SK-N-SH treated with all-trans-retinoic acid at 6 μM for 48 hours (cell line): ENCODE data around the gene RYK.

Source experiments
- CSDC2 ChIP-seq: fragments of 250-450 bp; sonication (Bioruptor Pico); IDR thresholded peaks from 2 replicates; pipeline ENCODE4 v1.5.0; 2020; ENCODE audit warnings: mild to moderate bottlenecking, moderate library complexity
- ESRRG ChIP-seq: fragments of 250-450 bp; sonication (Bioruptor Pico); IDR thresholded peaks from 2 replicates; pipeline ENCODE4 v1.6.1; 2021; ENCODE audit warnings: mild to moderate bottlenecking
- GLIS3 ChIP-seq: fragments of 250-450 bp; sonication (Bioruptor Pico); IDR thresholded peaks from 2 replicates; pipeline ENCODE4 v1.5.0; 2020; ENCODE audit warnings: mild to moderate bottlenecking, moderate library complexity
- ZC3H10 ChIP-seq: fragments of 250-450 bp; sonication (Bioruptor Pico); IDR thresholded peaks from 2 replicates; pipeline ENCODE4 v1.5.1; 2021; ENCODE audit warnings: mild to moderate bottlenecking, moderate library complexity
- ZFP3 ChIP-seq: fragments of 250-450 bp; sonication (Bioruptor Pico); IDR thresholded peaks from 2 replicates; pipeline ENCODE4 v1.5.0; 2020; ENCODE audit warnings: mild to moderate bottlenecking, moderate library complexity
- TF ChIP-seq, protein P1 (sequence below): fragments of 250-450 bp; sonication (Bioruptor Pico); IDR thresholded peaks from 2 replicates; pipeline ENCODE4 v1.8.0; 2020; ENCODE audit warnings: mild to moderate bottlenecking, moderate library complexity, borderline replicate concordance
- TF ChIP-seq, protein P2 (sequence below): fragments of 250-450 bp; sonication (Bioruptor Pico); IDR thresholded peaks from 2 replicates; pipeline ENCODE4 v1.5.0; 2020; ENCODE audit warnings: mild to moderate bottlenecking, moderate library complexity
- TF ChIP-seq, protein P3 (sequence below): fragments of 250-450 bp; sonication (Bioruptor Pico); IDR thresholded peaks from 2 replicates; pipeline ENCODE4 v1.5.1; 2020; ENCODE audit warnings: low read depth, mild to moderate bottlenecking, moderate library complexity
- TF ChIP-seq, protein P4 (sequence below): fragments of 250-450 bp; sonication (Bioruptor Pico); IDR thresholded peaks from 2 replicates; pipeline ENCODE4 v1.8.0; 2021; ENCODE audit warnings: low read depth, mild to moderate bottlenecking, moderate library complexity, borderline replicate concordance

DNA sequence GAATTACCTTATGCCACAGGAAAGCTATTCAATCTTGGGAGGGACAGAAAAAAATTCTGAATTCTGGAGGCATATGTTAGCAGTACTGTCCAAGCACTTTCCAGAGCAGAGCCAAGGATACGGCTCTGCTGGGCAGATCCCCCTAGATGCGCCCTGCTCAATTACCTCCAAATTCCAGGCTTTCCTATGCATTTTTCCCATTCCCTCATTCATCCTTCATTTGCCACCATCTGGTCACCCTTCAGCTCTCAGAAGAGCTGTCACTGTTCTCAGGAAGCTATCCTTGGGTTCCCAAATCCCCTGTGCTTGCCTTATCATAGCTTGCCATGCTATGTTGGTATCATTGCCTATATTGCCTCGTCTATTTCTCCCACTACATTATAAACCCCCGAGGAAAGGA lies 45.2 kb downstream of the RYK start:
- TF ChIP-seq, protein P1, sequence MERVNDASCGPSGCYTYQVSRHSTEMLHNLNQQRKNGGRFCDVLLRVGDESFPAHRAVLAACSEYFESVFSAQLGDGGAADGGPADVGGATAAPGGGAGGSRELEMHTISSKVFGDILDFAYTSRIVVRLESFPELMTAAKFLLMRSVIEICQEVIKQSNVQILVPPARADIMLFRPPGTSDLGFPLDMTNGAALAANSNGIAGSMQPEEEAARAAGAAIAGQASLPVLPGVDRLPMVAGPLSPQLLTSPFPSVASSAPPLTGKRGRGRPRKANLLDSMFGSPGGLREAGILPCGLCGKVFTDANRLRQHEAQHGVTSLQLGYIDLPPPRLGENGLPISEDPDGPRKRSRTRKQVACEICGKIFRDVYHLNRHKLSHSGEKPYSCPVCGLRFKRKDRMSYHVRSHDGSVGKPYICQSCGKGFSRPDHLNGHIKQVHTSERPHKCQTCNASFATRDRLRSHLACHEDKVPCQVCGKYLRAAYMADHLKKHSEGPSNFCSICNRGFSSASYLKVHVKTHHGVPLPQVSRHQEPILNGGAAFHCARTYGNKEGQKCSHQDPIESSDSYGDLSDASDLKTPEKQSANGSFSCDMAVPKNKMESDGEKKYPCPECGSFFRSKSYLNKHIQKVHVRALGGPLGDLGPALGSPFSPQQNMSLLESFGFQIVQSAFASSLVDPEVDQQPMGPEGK (CRISPR knock-in tag) = no peak
- TF ChIP-seq, protein P2, sequence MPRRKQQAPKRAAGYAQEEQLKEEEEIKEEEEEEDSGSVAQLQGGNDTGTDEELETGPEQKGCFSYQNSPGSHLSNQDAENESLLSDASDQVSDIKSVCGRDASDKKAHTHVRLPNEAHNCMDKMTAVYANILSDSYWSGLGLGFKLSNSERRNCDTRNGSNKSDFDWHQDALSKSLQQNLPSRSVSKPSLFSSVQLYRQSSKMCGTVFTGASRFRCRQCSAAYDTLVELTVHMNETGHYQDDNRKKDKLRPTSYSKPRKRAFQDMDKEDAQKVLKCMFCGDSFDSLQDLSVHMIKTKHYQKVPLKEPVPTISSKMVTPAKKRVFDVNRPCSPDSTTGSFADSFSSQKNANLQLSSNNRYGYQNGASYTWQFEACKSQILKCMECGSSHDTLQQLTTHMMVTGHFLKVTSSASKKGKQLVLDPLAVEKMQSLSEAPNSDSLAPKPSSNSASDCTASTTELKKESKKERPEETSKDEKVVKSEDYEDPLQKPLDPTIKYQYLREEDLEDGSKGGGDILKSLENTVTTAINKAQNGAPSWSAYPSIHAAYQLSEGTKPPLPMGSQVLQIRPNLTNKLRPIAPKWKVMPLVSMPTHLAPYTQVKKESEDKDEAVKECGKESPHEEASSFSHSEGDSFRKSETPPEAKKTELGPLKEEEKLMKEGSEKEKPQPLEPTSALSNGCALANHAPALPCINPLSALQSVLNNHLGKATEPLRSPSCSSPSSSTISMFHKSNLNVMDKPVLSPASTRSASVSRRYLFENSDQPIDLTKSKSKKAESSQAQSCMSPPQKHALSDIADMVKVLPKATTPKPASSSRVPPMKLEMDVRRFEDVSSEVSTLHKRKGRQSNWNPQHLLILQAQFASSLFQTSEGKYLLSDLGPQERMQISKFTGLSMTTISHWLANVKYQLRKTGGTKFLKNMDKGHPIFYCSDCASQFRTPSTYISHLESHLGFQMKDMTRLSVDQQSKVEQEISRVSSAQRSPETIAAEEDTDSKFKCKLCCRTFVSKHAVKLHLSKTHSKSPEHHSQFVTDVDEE (CRISPR knock-in tag) = no peak
- TF ChIP-seq ZFP3 (CRISPR knock-in tag) (no peak), GLIS3 (CRISPR knock-in tag) (no peak), ZC3H10 (CRISPR knock-in tag) (no peak), CSDC2 (CRISPR knock-in tag) (no peak), ESRRG (CRISPR knock-in tag) (no peak)
- TF ChIP-seq, protein P3, sequence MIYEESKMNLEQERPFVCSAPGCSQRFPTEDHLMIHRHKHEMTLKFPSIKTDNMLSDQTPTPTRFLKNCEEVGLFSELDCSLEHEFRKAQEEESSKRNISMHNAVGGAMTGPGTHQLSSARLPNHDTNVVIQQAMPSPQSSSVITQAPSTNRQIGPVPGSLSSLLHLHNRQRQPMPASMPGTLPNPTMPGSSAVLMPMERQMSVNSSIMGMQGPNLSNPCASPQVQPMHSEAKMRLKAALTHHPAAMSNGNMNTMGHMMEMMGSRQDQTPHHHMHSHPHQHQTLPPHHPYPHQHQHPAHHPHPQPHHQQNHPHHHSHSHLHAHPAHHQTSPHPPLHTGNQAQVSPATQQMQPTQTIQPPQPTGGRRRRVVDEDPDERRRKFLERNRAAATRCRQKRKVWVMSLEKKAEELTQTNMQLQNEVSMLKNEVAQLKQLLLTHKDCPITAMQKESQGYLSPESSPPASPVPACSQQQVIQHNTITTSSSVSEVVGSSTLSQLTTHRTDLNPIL (CRISPR knock-in tag) = no peak
- TF ChIP-seq, protein P4, sequence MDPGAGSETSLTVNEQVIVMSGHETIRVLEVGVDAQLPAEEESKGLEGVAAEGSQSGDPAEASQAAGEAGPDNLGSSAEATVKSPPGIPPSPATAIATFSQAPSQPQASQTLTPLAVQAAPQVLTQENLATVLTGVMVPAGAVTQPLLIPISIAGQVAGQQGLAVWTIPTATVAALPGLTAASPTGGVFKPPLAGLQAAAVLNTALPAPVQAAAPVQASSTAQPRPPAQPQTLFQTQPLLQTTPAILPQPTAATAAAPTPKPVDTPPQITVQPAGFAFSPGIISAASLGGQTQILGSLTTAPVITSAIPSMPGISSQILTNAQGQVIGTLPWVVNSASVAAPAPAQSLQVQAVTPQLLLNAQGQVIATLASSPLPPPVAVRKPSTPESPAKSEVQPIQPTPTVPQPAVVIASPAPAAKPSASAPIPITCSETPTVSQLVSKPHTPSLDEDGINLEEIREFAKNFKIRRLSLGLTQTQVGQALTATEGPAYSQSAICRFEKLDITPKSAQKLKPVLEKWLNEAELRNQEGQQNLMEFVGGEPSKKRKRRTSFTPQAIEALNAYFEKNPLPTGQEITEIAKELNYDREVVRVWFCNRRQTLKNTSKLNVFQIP (CRISPR knock-in tag) = no peak
